Posterior vena cava (tissue), 2 donors: ENCODE results near the gene PRR12. TPM values are rescaled to one million over a fixed set of nuclear protein-coding genes. Genes with fewer than 3 reads are reported as not detected.
A peak's percentile ranks its signal among the peaks of the same experiment; 100 is the strongest.

Experiments
- DNase-seq: peaks from one replicate; pipeline ENCODE4 v3.0.0-alpha.2; 2020; ENCODE audit warnings: low spot score
- intact Hi-C, 2 donors: fragments of 100-400 bp; cut with DNase I; formaldehyde crosslinking; loops; one replicate each; pipeline versions ENCODE4 v1.14.1 to v1.14.2; 2022 to 2023
- total RNA-seq, 2 donors: library from RNA; stranded (reverse); fragmentation: NEBNext Ultra II Directional; extraction: Animal tissue kit (Norgen Biotek cat#: 25700); gene quantifications; one replicate each; pipeline ENCODE4 v1.2.1, GENCODE V29; 2021
- donor health status: DM: yes; HTN: yes; CAD: no.
- donor health status: DM: yes; HTN: yes; CAD: no.

Gene PRR12
- total RNA-seq, 2 donors from 2014 or later = 18.8 to 21.7 TPM

DNA sequence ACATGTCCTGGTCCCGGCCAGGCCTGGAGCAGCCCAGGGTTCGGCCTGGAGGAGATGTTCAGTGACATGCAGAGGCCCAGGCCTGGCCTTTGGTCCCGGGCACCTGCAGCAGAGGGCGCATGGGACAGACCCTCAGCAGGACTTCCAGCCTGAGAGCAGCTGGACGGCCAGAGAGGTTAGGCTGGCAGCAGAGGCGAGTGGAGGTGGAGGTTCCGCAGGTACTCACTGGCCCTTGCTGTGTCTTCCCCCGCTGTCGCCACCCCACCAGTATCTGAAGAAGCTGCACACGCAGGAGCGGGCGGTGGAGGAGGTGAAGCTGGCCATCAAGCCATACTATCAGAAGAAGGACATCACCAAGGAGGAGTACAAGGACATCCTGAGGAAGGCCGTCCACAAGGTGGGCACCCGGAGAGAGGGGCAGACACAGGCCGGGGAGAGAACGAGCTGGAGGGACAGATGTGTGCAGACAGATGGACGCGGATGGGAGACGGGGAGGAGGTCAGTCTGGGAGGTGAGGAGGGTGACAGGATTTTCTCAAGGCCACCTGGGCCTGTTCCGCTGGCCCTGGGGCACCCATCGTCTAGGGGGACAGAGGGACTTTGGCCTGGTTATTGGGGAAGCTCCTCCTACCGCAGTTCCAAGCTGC, 66.6 kb downstream of the PRR12 start:
- intact Hi-C loops = loop anchor here in 1 of 2 donors (1.0 kb wide), 1 partner anchor 46 kb away; no protein-coding TSS in a partner anchor
- no peak for DNase-seq

DNA sequence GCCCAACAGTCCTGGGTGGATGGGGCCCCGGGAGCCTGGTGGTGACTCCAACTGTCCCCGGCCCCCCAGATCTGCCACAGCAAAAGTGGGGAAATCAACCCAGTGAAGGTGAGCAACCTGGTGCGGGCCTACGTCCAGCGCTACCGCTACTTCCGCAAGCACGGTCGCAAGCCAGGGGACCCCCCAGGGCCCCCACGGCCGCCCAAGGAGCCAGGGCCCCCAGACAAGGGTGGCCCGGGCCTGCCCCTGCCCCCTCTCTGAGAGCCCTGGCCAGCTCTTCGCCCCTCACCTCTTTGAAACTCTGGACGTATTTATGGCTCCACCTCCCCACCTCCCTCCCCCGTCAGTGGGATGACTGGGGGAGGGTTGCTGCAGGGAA, 67.1 kb downstream of the PRR12 start:
- intact Hi-C loops = loop anchor here in 1 of 2 donors (1.0 kb wide), 1 partner anchor 47 kb away; no protein-coding TSS in a partner anchor
- DNase-seq = no peak

DNA sequence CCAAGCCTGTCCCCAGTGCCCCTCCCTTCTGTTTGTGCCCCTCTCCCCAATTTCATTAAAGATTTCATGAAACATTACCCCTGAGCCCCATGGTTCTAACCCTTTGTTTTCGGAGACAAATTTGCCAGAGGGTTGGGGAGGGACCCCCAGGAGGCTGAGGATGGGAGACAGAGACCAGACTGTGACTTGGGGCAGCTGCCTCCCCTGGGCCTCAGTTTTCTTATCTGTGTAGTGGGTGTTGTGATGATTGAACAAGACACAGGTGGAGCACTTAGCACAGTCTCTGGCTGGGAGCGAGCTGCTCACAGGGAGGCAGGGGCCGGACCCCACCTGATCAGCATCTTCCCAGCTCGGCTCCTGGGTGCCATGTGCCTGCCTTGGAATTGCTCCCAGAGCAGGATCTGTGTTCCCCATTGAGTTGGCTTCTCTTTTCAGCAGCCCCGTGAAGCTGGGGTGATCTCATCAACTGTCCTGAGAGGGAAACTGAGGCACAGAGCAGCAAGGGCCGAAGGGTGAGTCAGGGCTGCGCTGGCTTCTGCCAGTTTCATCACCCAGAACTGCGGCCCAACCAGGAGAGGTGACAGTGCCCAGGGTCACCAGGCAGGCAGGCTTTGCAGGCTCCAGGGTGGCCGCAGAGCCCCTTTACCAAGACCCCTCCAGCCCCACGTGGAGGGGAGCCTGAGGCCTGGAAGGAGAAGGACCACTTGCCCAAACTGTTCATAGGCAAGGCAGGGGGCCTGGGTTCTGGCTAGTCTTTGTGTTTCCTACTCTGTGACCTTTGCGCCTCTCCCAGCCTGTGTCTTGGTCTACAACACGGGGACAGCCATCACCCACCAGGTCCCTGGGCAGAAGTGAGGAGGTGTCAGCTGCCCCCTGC, 67.8 kb downstream of the PRR12 start:
- intact Hi-C loops = loop anchor here in 1 of 2 donors (1.0 kb wide), 1 partner anchor 48 kb away; no protein-coding TSS in a partner anchor
- DNase-seq = no peak

DNA sequence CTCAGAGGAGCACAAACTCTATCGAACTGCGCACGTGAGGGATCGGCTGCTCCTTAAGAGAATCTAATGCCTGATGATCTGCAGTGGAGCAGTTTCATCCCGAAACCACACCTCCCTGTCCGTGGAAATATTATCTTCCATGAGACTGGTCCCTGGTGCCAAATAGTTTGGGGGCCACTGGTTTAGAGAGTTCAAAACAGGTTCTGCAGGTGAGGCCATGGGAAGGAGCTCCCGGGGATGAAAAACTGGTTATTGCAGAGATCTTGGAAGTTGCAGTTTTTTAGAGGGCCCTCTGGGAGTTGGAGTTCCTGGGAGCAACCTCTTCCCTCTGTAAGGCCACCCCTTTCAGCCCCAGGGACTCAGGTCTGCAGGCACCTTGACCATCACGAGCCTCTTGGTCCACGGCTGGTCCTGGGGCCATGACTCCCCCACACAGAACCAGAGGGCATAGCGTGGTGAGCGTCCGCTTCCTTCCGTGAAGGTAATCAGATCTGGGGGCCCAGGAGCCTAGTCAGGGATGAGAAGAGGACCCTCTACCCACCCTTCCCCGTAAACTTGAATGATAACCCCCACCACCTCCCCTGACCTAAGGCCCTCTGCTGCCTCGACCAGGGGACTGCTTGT, 69.5 kb downstream of the PRR12 start:
- intact Hi-C loops = loop anchor here in 1 of 2 donors (10.0 kb wide), 1 partner anchor 146 kb away; the partner anchor contains the start of gene FCGRT
- DNase-seq = no peak

DNA sequence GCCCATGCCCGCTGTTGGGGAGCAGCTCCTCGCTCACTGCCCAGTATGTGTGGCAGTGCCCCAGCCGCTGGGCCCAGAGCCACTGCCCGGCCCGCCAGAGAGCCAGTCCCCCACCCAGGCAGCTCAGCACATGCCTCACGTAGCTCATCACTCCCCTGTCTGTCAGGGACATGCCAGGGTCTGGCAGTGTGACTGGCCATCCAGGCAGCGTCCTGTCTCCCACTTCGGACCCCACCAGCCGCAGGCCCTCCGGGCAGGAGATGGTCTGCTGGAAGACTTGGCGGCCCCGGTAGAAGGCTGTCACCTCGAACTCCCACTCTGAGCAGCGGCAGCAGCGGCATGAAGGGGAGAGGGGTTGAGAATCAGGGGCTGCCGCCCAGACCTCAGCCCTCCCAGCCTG, 71.0 kb downstream of the PRR12 start:
- DNase-seq = no peak
- intact Hi-C loops = loop anchor here in 1 of 2 donors (10.0 kb wide), 1 partner anchor 147 kb away; the partner anchor contains the start of gene FCGRT

DNA sequence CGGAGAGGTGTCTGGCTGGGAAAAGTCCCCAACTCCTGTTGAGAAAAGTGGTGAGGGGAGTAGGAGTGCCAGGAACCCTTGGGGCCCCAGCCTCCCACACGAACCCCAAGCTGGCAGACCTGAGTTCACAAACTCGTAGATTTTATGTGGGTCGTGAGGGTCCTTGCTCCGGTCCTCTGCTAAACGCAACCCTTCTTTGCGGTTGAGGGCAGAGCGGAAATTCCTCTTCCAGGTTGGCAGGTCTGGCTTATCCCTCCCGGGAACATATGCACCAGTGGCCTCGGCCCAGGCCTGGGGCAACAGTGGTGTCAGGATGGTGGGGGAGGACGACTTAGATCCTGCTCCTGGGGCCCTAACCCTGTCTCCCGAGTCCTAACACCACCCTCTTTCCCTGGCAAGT, 72.2 kb downstream of the PRR12 start:
- intact Hi-C loops = loop anchor here in 1 of 2 donors (10.0 kb wide), 1 partner anchor 148 kb away; the partner anchor contains the start of gene FCGRT

DNA sequence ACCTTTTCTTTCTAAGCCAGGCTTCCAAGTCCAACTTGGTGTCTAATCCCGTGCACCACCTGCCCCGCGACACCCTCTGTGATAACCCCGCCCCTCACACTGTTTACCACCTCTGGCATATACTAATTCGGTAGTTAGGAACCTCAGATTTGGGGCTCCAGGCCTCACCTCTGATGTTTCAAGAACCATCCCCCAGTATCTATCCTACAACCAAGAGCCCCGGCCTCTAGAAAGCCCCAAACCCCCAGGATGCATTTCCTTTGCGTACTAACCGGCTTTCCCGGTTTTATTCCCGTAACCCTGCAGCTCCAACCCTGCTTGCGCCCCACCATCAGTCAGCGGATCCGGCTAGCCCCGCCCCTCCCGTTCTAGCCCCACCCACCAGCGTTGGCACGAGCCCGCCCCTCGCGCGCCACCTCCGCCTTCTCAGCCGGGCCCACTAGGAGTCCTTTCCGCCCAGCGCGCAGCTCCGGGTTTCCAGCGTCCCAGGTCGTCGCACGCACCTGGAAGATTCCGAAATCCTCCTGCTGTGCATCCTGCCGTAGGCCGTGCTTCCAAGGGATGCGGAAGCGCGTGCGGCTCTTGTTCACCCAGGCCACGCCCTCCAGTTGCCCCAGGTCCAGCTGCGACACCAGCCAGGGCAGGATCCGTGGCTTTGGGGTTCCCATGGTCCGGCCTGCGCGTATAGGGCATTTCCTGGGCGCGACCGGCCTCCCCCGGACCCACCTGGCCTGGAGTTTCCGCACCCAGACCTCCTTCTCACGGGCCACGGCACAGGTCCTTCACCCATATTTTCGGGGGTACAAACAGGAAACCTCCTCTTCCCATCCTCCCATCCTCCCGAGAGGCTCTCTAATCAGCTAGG, 73.4 kb downstream of the PRR12 start:
- intact Hi-C loops = loop anchor here in 1 of 2 donors (10.0 kb wide), 1 partner anchor 150 kb away; the partner anchor contains the start of gene FCGRT
- DNase-seq = peak; percentile 97

More for the DNA sequence above, 72.2 kb downstream of the PRR12 start:
- DNase-seq = no peak

DNA sequence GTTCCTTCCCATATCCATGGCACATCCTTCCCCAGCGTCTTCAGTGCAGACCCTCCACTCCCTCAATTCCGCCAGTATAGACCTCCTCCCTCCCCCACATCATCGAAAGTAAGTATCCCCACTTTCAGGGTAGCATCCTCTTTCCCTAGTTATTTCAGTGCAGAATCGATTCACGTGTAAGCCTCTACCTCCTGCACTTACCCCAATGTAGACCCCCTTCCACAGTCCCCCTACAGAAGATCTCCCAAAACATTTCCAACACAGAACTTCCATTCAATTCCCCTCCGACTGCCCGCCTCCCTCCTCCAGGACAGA, 74.0 kb downstream of the PRR12 start:
- no peak for DNase-seq
- intact Hi-C loops = loop anchor here in 1 of 2 donors (10.0 kb wide), 1 partner anchor 150 kb away; the partner anchor contains the start of gene FCGRT

DNA sequence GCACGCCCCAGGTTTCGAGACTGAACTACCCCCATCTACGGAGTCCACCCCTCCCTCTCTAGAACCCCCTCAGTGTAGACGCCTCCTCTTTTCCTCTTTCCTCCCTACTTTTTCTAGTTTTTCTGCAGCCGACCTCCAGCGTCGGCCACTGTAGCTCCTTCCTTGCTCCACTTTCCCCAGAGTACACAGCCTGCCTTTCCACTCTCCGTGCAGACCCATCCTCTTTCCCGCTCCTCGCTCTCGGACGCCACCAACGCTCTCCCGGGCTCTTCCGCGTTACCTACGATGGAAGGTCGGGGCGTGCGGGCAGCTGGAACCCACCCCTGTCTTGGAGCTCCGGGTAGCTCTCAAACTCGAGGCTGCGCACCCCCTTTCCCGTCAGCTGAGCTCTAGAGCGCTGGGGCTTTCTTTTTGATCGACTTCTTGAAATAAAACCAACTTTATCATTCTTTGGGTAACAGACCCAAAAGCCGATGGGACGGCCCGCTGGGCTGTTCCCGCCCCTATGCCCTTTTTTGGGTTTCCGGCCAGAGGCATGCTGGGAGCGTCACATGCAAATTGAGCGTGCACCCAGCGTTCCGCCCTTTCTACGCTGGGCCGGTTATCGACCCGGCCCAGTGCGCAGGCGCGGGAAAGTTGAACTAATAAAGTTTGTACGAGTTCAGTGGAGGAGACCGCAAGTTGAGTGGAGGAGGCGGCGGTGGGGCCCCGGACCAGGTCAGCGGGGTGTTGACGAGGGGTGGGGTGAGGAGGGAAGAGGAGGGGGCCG, 74.6 kb downstream of the PRR12 start, which contains the start of the genes BCL2L12 and IRF3:
BCL2L12 (plus strand) TSS at position 583 of the 769 bp plus-strand sequence. CDS start 760 bp downstream, outside the sequence.
IRF3 (minus strand) TSS at position 507 of the 769 bp plus-strand sequence. CDS start 1,019 bp downstream, outside the sequence.
- DNase-seq = peak; percentile 100
- intact Hi-C loops = loop anchor here in 1 of 2 donors (10.0 kb wide), 1 partner anchor 151 kb away; the partner anchor contains the start of gene FCGRT

DNA sequence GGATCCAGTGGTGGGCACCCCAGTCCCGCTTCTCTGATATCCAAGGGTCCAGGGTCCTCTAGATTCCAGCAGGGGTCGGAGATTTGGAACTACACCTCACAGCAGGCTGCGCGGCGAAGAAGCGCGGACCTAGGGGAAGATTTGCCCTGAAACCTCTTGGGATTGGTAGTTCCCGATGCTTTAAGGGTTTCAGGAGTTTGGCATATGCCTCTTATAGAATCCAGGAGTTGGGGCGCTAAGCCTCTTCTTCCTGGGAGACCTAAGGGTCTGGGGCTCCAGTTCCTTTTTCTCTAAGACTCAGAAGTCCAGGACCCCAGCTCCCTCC, 75.1 kb downstream of the PRR12 start:
- intact Hi-C loops = loop anchor here in 1 of 2 donors (10.0 kb wide), 1 partner anchor 151 kb away; the partner anchor contains the start of gene FCGRT
- DNase-seq = no peak

DNA sequence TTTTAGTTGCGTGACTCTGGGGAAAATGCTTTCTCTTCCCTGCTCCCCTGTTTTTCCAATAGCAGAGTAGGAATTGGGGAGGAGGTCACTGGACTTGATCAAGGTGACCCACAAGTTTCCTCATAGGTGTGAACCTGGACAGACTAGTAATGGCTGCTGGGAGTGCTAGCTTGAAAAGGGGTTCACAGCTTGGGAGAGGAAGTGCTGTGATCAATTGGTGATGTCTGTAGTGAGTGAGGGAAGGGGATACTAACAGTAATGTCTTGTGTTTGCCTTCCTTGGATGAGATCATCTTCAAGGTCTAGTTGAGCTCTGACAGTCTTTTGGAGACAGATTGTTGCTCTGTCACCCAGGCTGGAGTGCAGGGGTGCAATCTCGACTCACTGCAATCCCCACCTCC, 76.5 kb downstream of the PRR12 start:
- intact Hi-C loops = loop anchor here in 1 of 2 donors (10.0 kb wide), 1 partner anchor 153 kb away; the partner anchor contains the start of gene FCGRT
- DNase-seq = no peak

DNA sequence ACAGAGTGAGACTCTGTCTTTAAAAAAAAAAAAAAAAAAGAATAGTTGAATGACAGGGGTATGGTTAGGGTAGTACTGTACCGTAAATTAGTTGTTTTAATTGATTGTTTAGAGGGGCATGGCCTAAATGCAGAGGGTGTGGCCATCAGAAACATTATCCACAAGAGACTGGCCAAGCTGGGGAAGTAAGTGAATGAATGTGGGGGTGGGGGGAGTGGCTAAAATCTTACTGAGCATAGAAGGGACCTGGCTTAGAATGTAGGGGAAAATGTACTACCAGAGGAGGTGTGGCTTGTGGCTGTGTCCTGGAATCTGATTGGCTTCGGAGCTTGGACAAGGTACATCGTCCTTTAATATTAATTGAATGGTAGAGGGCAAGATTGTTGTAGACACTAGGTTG, 78.5 kb downstream of the PRR12 start:
- intact Hi-C loops = loop anchor here in 1 of 2 donors (10.0 kb wide), 1 partner anchor 155 kb away; the partner anchor contains the start of gene FCGRT
- DNase-seq = no peak

DNA sequence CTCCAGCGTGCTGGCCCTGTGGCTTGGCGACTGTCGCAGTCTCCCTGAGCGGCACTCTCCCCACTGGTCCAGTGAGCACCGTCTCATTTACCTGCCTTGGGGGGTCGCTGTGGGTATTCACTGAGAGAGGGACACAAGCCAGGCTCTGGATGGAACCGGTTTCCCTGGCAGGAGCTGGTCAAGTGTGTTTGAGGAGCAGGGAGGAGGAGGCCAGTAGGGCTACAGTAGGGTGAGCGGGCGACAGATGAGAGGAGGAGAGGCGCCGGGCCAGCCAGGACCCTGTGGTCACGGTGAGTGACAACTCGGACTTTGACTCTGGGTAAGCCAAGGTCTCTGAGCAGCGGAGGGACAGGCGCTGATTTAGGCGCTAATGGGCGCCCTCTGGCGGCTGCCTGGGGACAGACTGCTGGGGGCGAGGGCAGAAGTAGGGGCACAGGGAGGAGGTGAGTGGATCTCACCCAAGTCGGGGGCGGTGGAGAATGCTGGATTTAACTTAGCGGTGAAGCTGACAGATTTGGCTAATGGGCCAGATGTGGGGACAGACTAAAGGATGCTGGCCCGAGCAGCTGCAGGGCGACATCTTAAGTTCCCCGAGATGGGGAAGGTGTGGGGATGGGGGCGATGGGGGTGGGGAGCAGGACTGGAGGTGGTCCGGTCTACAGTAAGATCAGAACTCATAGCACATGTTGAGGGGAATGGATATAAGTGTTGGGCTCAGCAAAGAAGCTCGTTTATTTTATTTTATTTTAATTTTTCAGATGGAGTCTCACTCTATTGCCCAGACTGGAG, 81.3 kb downstream of the PRR12 start:
- intact Hi-C loops = loop anchor here in 1 of 2 donors (5.0 kb wide), 1 partner anchor 85 kb away; no protein-coding TSS in a partner anchor
- DNase-seq = peak; percentile 94
